Ecto neural progenitor cell (in vitro differentiated cells): ENCODE measurements around the gene OR1F1.
"Not testable (repeated sequence)": the region's sequence is repeated elsewhere in the genome, so short reads cannot be mapped to it uniquely, and the experiment has no call there.

Source experiments
- DNase-seq: peaks from one replicate; pipeline ENCODE4 v3.0.0-alpha.2; 2018; ENCODE audit warnings: low spot score

Gene OR1F1

GRCh38 chr16:3198334-3199072 lies 10.5 kb downstream of the OR1F1 start:
- no peak for DNase-seq

- DNase-seq: no peak
Observed at GRCh38 chr16:3202903-3203539, 15.0 kb downstream of the OR1F1 start.

GRCh38 chr16:3205939-3206338 lies 17.9 kb downstream of the OR1F1 start:
- DNase-seq: not testable (repeated sequence)

GRCh38 chr16:3207086-3207953 lies 19.3 kb downstream of the OR1F1 start:
- no peak for DNase-seq

GRCh38 chr16:3212006-3212405 lies 24.0 kb downstream of the OR1F1 start:
- DNase-seq: no peak

- no peak for DNase-seq
Observed at GRCh38 chr16:3212567-3212966, 24.6 kb downstream of the OR1F1 start.

GRCh38 chr16:3214904-3215600 lies 27.0 kb downstream of the OR1F1 start:
- DNase-seq: no peak

- no peak for DNase-seq
Observed at GRCh38 chr16:3215601-3216262, 27.7 kb downstream of the OR1F1 start.

GRCh38 chr16:3216263-3216640 lies 28.2 kb downstream of the OR1F1 start:
- no peak for DNase-seq

- no peak for DNase-seq
Observed at GRCh38 chr16:3220839-3221238, 32.8 kb downstream of the OR1F1 start.

- no peak for DNase-seq
Observed at GRCh38 chr16:3223913-3224515, 36.0 kb downstream of the OR1F1 start.

- no peak for DNase-seq
Observed at GRCh38 chr16:3234543-3234856, 46.5 kb downstream of the OR1F1 start.

GRCh38 chr16:3234857-3235561 lies 47.0 kb downstream of the OR1F1 start, which contains the start of gene ZNF200:
ZNF200 (minus strand) TSS chr16:3235158; CDS start chr16:3233755, 1,403 bp downstream.
- peak; percentile 96 for DNase-seq

GRCh38 chr16:3235856-3236669 lies 48.1 kb downstream of the OR1F1 start:
- DNase-seq: no peak

GRCh38 chr16:3241761-3242160 lies 53.8 kb downstream of the OR1F1 start:
- no peak for DNase-seq

GRCh38 chr16:3242709-3243108 lies 54.7 kb downstream of the OR1F1 start:
- no peak for DNase-seq

- DNase-seq: no peak
Observed at GRCh38 chr16:3243882-3244281, 55.9 kb downstream of the OR1F1 start.

- no peak for DNase-seq
Observed at GRCh38 chr16:3246002-3246401, 58.0 kb downstream of the OR1F1 start.

GRCh38 chr16:3246876-3247275 lies 58.9 kb downstream of the OR1F1 start:
- DNase-seq: no peak

GRCh38 chr16:3248596-3248995 lies 60.6 kb downstream of the OR1F1 start:
- DNase-seq: no peak
